Central memory CD8-positive, alpha-beta T cell (primary cell): ENCODE results near the gene RNF144A.

Source experiments
- ATAC-seq: fragments of 150-1000 bp; cut with Tn5 transposase; replicated peaks from 2 replicates; pipeline ENCODE4 v1.10.0; 2022; ENCODE audit warnings: mild to moderate bottlenecking, moderate FRiP score, moderate number of reproducible peaks; ENCODE audit not compliant: poor library complexity, severe bottlenecking; ENCODE audit errors: extremely low read depth
- DNase-seq, 2 donors: peaks; one replicate each; pipeline ENCODE4 v3.0.0; 2021; ENCODE audit warnings: low spot score in 2 of 2
- H3K27ac Mint-ChIP-seq: one replicate; pipeline ENCODE4 v1.8.0; 2022; ENCODE audit warnings: low read depth, mild to moderate bottlenecking, moderate library complexity, mixed read lengths
- H3K27me3 Mint-ChIP-seq: one replicate; pipeline ENCODE4 v1.8.0; 2022; ENCODE audit warnings: mixed read lengths
- H3K36me3 Mint-ChIP-seq: one replicate; pipeline ENCODE4 v1.8.0; 2022; ENCODE audit warnings: mild to moderate bottlenecking, moderate library complexity, mixed read lengths; ENCODE audit not compliant: insufficient read depth
- H3K4me1 Mint-ChIP-seq: one replicate; pipeline ENCODE4 v1.8.0; 2022; ENCODE audit warnings: mixed read lengths
- H3K4me3 Mint-ChIP-seq: one replicate; pipeline ENCODE4 v1.8.0; 2022; ENCODE audit warnings: mild to moderate bottlenecking, moderate library complexity, mixed read lengths
- H3K9me3 Mint-ChIP-seq: one replicate; pipeline ENCODE4 v1.8.0; 2022; ENCODE audit warnings: mixed read lengths

Gene RNF144A

GRCh38 chr2:7052404-7052803, 135.2 kb downstream of the RNF144A start:
- no peak overlapping the region for H3K4me3 Mint-ChIP-seq
- H3K36me3 Mint-ChIP-seq: no peaks in the 10 kb centered on the region
- no peaks in the 10 kb centered on the region for H3K4me1 Mint-ChIP-seq
- no peak for DNase-seq
- no peaks in the 10 kb centered on the region for H3K27me3 Mint-ChIP-seq
- no peak for ATAC-seq
- no peak overlapping the region for H3K27ac Mint-ChIP-seq
- H3K9me3 Mint-ChIP-seq: no peaks in the 10 kb centered on the region

DNA sequence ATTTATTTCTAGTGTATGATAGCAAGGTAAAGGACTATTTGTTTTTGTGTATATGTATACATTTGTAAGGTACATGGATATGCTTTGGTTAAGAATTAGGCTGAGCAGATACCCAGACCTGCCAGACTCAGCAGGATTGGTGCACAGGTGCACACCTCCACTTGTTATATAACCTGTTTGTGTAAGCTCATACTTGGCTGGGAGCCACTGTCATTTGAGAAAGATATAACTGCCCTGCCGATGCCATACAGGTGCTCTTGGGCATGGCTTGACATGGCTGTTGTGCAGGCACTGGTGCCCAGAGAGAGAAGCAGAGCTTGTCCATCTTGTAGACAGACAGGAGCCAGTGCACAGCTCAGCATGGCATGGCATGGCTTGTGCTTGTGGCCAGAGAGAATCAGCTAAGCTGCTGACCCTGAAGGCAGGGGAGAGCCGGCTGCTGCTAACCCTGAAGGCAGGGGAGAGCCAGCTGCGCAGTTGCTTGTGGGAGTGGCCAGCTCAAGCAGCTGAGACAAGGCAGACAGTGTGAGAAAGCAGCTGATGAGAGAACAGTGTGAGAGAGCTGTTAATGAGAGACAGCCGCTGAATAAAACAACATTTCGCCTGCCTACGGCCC, 136.5 kb downstream of the RNF144A start:
- ATAC-seq: no peak
- Mint-ChIP-seq H3K9me3 (no peaks in the 10 kb centered on the region), H3K27ac (no peak overlapping the region), H3K4me3 (no peak overlapping the region), H3K4me1 (peaks cover 3% of the 10 kb centered on the region), H3K27me3 (no peaks in the 10 kb centered on the region), H3K36me3 (no peaks in the 10 kb centered on the region)
- DNase-seq: no peak

GRCh38 chr2:7057865-7058400, 140.7 kb downstream of the RNF144A start:
- H3K4me3 Mint-ChIP-seq: peak overlapping the region; percentile 58
- no peaks in the 10 kb centered on the region for H3K36me3 Mint-ChIP-seq
- peaks cover 2% of the 10 kb centered on the region for H3K9me3 Mint-ChIP-seq
- H3K4me1 Mint-ChIP-seq: peaks cover 24% of the 10 kb centered on the region
- no peak for DNase-seq
- no peaks in the 10 kb centered on the region for H3K27me3 Mint-ChIP-seq
- H3K27ac Mint-ChIP-seq: peak overlapping the region; percentile 74
- ATAC-seq: peak; percentile 65

GRCh38 chr2:7060156-7060555, 142.9 kb downstream of the RNF144A start:
- Mint-ChIP-seq H3K27ac (peak overlapping the region; percentile 56), H3K36me3 (peaks cover 2% of the 10 kb centered on the region), H3K4me3 (no peak overlapping the region), H3K27me3 (no peaks in the 10 kb centered on the region), H3K4me1 (peaks cover 24% of the 10 kb centered on the region), H3K9me3 (peaks cover 9% of the 10 kb centered on the region)
- ATAC-seq (no peak), DNase-seq (no peak)

- no peak for DNase-seq
- Mint-ChIP-seq H3K9me3 (peaks cover 9% of the 10 kb centered on the region), H3K4me3 (no peak overlapping the region), H3K27me3 (no peaks in the 10 kb centered on the region), H3K4me1 (peaks cover 24% of the 10 kb centered on the region), H3K36me3 (peaks cover 2% of the 10 kb centered on the region), H3K27ac (peak overlapping the region; percentile 56)
- ATAC-seq: no peak
Observed at GRCh38 chr2:7060631-7061449, 143.6 kb downstream of the RNF144A start.

DNA sequence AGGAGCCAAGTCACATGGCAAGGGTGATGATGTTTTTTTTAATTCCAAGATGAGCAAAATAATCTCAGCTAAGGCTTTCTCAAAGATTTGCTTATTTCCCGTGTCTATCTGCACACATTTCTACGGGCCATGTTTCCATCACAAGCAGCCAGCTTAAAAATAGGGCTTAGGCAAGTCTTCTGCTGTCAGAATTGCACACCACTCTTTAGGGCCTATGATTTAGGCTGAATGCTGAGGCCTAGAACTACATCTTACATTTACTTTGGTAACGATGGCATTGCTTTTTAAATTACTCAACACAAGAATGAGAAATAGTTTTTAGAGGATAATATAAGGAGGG, 144.2 kb downstream of the RNF144A start:
- peaks cover 9% of the 10 kb centered on the region for H3K9me3 Mint-ChIP-seq
- ATAC-seq: no peak
- no peaks in the 10 kb centered on the region for H3K27me3 Mint-ChIP-seq
- H3K27ac Mint-ChIP-seq: no peak overlapping the region
- no peak overlapping the region for H3K4me3 Mint-ChIP-seq
- peaks cover 2% of the 10 kb centered on the region for H3K36me3 Mint-ChIP-seq
- no peak for DNase-seq
- peaks cover 24% of the 10 kb centered on the region for H3K4me1 Mint-ChIP-seq

- DNase-seq (no peak), ATAC-seq (no peak)
- Mint-ChIP-seq H3K36me3 (peaks cover 2% of the 10 kb centered on the region), H3K9me3 (peaks cover 9% of the 10 kb centered on the region), H3K4me3 (no peak overlapping the region), H3K27ac (no peak overlapping the region), H3K27me3 (no peaks in the 10 kb centered on the region), H3K4me1 (peaks cover 24% of the 10 kb centered on the region)
Observed at GRCh38 chr2:7061921-7062320, 144.7 kb downstream of the RNF144A start.

DNA sequence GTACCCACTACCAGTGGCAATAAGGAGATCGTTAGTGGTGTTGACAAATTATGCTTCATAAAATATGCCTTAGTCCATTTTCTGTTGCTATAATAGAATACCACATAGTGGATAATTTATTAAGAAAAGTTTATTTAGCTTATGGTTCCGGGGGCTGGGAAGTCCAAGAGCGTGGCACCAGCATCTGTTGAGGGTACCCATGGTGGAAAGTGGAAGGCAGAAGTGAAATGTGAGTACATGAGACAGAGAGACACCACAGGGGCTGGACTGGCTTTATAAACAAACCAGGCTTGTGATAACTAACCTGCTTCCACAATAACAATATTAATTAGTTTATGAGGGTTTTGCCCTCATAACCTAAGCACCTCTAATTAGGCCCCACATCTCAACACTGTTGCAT, 146.6 kb downstream of the RNF144A start:
- Mint-ChIP-seq H3K9me3 (peaks cover 9% of the 10 kb centered on the region), H3K27ac (peak overlapping the region; percentile 22), H3K27me3 (no peaks in the 10 kb centered on the region), H3K4me1 (peaks cover 21% of the 10 kb centered on the region), H3K4me3 (no peak overlapping the region), H3K36me3 (peaks cover 2% of the 10 kb centered on the region)
- ATAC-seq (no peak), DNase-seq (no peak)

DNA sequence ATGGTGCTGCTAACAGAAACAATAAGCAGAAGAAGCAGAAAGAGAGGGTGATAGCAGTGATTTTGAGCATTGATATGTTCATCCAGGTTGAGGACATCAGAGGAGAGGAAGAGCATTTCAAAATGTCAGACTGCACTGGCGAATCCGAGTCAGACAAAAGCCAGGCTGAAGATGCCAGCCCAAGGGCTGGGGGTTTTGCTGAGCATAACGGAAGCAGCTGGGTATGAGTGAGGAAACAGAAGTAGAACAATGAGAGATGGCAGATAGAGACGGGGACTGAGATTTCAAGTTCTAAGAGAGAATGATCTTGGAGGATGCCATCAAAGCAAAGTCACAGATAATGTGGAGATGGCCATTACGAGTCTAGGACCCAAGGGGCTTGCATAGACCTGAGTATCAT, 151.2 kb downstream of the RNF144A start:
- ATAC-seq (no peak), DNase-seq (no peak)
- H3K27ac Mint-ChIP-seq: no peak overlapping the region
- no peaks in the 10 kb centered on the region for H3K27me3 Mint-ChIP-seq
- no peak overlapping the region for H3K4me3 Mint-ChIP-seq
- H3K4me1 Mint-ChIP-seq: no peaks in the 10 kb centered on the region
- H3K36me3 Mint-ChIP-seq: peaks cover 1% of the 10 kb centered on the region
- peaks cover 2% of the 10 kb centered on the region for H3K9me3 Mint-ChIP-seq

DNA sequence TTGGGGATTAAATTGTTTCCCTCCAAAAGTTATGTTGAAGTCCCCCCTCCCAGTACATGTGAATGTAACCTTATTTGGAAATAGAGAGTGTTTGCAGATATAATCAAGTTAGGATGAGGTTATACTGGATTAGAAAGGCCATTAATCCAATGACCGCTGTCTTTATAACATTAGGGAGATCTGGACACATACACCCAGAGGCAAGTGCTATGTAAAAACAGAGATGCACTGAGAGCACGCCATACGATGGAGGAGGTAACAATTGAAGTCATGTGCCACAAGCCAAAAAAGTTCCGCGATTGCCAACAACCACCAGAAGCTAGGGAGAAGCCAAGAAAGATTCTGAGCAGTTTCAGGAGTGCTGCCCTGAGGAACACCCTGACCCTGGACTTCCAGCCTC, 153.3 kb downstream of the RNF144A start:
- H3K4me3 Mint-ChIP-seq: no peak overlapping the region
- H3K27ac Mint-ChIP-seq: no peak overlapping the region
- H3K4me1 Mint-ChIP-seq: no peaks in the 10 kb centered on the region
- H3K36me3 Mint-ChIP-seq: peaks cover 1% of the 10 kb centered on the region
- no peak for DNase-seq
- no peak for ATAC-seq
- H3K27me3 Mint-ChIP-seq: no peaks in the 10 kb centered on the region
- no peaks in the 10 kb centered on the region for H3K9me3 Mint-ChIP-seq

GRCh38 chr2:7071154-7071553, 153.9 kb downstream of the RNF144A start:
- Mint-ChIP-seq H3K4me3 (no peak overlapping the region), H3K27ac (no peak overlapping the region), H3K4me1 (no peaks in the 10 kb centered on the region), H3K36me3 (peaks cover 1% of the 10 kb centered on the region), H3K27me3 (no peaks in the 10 kb centered on the region), H3K9me3 (no peaks in the 10 kb centered on the region)
- ATAC-seq: no peak
- DNase-seq: no peak

DNA sequence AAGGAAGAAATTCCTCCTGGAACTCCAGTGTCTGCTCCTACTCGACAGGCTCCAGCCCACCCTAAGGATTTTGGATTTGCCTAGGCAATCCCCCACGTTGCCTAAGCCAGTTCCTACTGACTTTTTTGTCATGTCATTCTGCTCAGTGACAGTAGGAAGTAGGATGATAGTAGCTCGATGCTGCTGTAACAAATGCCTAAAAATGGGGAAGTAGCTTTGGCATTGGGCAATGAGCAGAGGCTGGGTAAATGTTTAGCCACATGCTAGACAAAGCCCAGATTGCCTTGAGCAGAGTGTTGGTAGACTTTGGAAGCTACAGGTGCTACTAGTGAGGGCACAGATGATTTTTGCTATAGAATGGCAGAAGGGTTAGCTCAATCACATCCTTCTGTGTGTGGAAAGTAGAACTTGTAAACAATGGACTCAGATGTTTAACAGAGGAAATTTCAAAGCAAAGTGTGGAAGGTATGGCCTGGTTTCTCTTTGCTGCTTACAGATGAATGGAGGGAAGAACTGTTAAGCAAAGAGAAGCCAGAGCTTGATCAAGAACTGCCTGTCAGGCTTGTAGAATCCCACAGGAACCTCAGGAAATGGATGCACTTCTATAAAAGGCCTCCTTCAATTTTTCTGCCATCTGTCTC, 154.8 kb downstream of the RNF144A start:
- H3K36me3 Mint-ChIP-seq: peaks cover 1% of the 10 kb centered on the region
- H3K27me3 Mint-ChIP-seq: no peaks in the 10 kb centered on the region
- ATAC-seq: no peak
- H3K27ac Mint-ChIP-seq: no peak overlapping the region
- no peaks in the 10 kb centered on the region for H3K9me3 Mint-ChIP-seq
- no peak overlapping the region for H3K4me3 Mint-ChIP-seq
- DNase-seq: no peak
- H3K4me1 Mint-ChIP-seq: no peaks in the 10 kb centered on the region

DNA sequence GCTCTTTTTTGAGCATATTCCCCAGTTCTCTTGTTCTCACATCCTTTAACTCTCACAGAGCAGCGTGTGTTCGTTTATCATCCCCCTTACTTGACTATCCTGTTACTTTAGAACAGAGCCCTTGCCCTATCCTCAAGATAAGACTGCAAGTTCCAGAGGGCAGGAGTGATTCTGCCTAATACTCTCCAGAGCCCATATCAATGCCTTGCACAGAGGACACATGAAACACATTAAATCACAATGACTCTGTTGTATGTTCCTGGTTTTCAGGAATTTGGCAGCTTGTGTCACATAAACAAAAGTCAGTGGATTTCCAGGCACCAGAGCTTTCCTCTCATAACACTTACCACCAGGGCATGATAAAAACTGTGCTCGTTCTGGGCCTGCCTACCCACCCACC, 156.7 kb downstream of the RNF144A start:
- Mint-ChIP-seq H3K9me3 (no peaks in the 10 kb centered on the region), H3K4me1 (no peaks in the 10 kb centered on the region), H3K4me3 (no peak overlapping the region), H3K27ac (no peak overlapping the region), H3K36me3 (peaks cover 1% of the 10 kb centered on the region), H3K27me3 (no peaks in the 10 kb centered on the region)
- no peak for DNase-seq
- ATAC-seq: no peak
